ENCODE results near the gene RSPO3. TPM values are rescaled to one million over a fixed set of nuclear protein-coding genes. Genes with fewer than 3 reads are reported as not detected.

The RSPO3 gene
- total and polyA plus RNA-seq, 2 experiments from 2014 or later: 4.8 to 11.2 TPM

- TF ChIP-seq EZH2 (IDR thresholded peaks at IDR 0.05; ENCODE audit: borderline replicate concordance) (no peak), EZH2phosphoT487 (IDR thresholded peaks at IDR 0.05; ENCODE audit: low read depth, severe bottlenecking, unreplicated experiment) (no peak)
- TF ChIP-seq, protein P1, sequence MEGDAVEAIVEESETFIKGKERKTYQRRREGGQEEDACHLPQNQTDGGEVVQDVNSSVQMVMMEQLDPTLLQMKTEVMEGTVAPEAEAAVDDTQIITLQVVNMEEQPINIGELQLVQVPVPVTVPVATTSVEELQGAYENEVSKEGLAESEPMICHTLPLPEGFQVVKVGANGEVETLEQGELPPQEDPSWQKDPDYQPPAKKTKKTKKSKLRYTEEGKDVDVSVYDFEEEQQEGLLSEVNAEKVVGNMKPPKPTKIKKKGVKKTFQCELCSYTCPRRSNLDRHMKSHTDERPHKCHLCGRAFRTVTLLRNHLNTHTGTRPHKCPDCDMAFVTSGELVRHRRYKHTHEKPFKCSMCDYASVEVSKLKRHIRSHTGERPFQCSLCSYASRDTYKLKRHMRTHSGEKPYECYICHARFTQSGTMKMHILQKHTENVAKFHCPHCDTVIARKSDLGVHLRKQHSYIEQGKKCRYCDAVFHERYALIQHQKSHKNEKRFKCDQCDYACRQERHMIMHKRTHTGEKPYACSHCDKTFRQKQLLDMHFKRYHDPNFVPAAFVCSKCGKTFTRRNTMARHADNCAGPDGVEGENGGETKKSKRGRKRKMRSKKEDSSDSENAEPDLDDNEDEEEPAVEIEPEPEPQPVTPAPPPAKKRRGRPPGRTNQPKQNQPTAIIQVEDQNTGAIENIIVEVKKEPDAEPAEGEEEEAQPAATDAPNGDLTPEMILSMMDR (IDR thresholded peaks at IDR 0.05; ENCODE audit: poor library complexity): no peak
- WGBS (ENCODE audit: low lambda C conversion rate, missing lambda C conversion rate): 51% methylated on average over 2 of the region's 2 CpGs
These were observed 98.6 kb downstream of the RSPO3 start for GRCh38 chr6:127216810-127217789.

GRCh38 chr6:127219869-127220268, 101.4 kb downstream of the RSPO3 start:
- TF ChIP-seq EZH2phosphoT487 (IDR thresholded peaks at IDR 0.05; ENCODE audit: low read depth, severe bottlenecking, unreplicated experiment) (no peak), EZH2 (IDR thresholded peaks at IDR 0.05; ENCODE audit: borderline replicate concordance) (no peak)
- TF ChIP-seq, protein P1 (IDR thresholded peaks at IDR 0.05; ENCODE audit: poor library complexity): no peak
- WGBS (ENCODE audit: low lambda C conversion rate, missing lambda C conversion rate): 84% methylated on average over 1 of the region's 1 CpG
- Histone ChIP-seq H3K9me2 (replicated peaks; ENCODE audit: insufficient read depth) (no peaks in the 10 kb centered on the region), H3K4me3 (no peak overlapping the region), H3K36me3 (replicated peaks; ENCODE audit: insufficient read depth, low read depth) (no peaks in the 10 kb centered on the region), H3K27ac (no peak overlapping the region), H3K27me3 (no peaks in the 10 kb centered on the region), H2AFZ (no peak overlapping the region), H3K4me1 (ENCODE audit: insufficient read depth) (no peaks in the 10 kb centered on the region), H4K20me1 (ENCODE audit: insufficient read depth, poor library complexity, severe bottlenecking) (no peaks in the 10 kb centered on the region), H3K79me2 (no peaks in the 10 kb centered on the region), H3K9me3 (ENCODE audit: low read depth) (no peaks in the 10 kb centered on the region), H3K4me2 (no peak overlapping the region)
- no peak for DNase-seq (ENCODE audit: low spot score)

More at GRCh38 chr6:127216810-127217789, 98.6 kb downstream of the RSPO3 start:
- no peaks in the 10 kb centered on the region for H3K27me3 ChIP-seq
- H3K9me2 ChIP-seq (replicated peaks; ENCODE audit: insufficient read depth): no peaks in the 10 kb centered on the region
- H2AFZ ChIP-seq: no peak overlapping the region
- no peaks in the 10 kb centered on the region for H3K79me2 ChIP-seq
- H3K4me1 ChIP-seq (ENCODE audit: insufficient read depth): no peaks in the 10 kb centered on the region
- no peak overlapping the region for H3K4me3 ChIP-seq
- H4K20me1 ChIP-seq (ENCODE audit: insufficient read depth, poor library complexity, severe bottlenecking): no peaks in the 10 kb centered on the region
- H3K4me2 ChIP-seq: no peak overlapping the region
- DNase-seq (ENCODE audit: low spot score): no peak
- no peaks in the 10 kb centered on the region for H3K36me3 ChIP-seq (replicated peaks; ENCODE audit: insufficient read depth, low read depth)
- no peaks in the 10 kb centered on the region for H3K9me3 ChIP-seq (ENCODE audit: low read depth)
- no peak overlapping the region for H3K27ac ChIP-seq

- Histone ChIP-seq H4K20me1 (ENCODE audit: insufficient read depth, poor library complexity, severe bottlenecking) (no peaks in the 10 kb centered on the region), H3K27me3 (no peaks in the 10 kb centered on the region), H3K9me3 (ENCODE audit: low read depth) (no peaks in the 10 kb centered on the region), H3K4me3 (no peak overlapping the region), H2AFZ (no peak overlapping the region), H3K79me2 (no peaks in the 10 kb centered on the region), H3K36me3 (replicated peaks; ENCODE audit: insufficient read depth, low read depth) (no peaks in the 10 kb centered on the region), H3K27ac (no peak overlapping the region), H3K4me2 (no peak overlapping the region), H3K4me1 (ENCODE audit: insufficient read depth) (no peaks in the 10 kb centered on the region), H3K9me2 (replicated peaks; ENCODE audit: insufficient read depth) (no peaks in the 10 kb centered on the region)
- 85% methylated on average over 4 of the region's 4 CpGs for WGBS (ENCODE audit: low lambda C conversion rate, missing lambda C conversion rate)
- no peak for DNase-seq (ENCODE audit: low spot score)
- TF ChIP-seq EZH2phosphoT487 (IDR thresholded peaks at IDR 0.05; ENCODE audit: low read depth, severe bottlenecking, unreplicated experiment) (no peak), EZH2 (IDR thresholded peaks at IDR 0.05; ENCODE audit: borderline replicate concordance) (no peak)
- TF ChIP-seq, protein P1 (IDR thresholded peaks at IDR 0.05; ENCODE audit: poor library complexity): no peak
These were observed 102.7 kb downstream of the RSPO3 start for GRCh38 chr6:127221201-127221600.

Data from hepatocyte (in vitro differentiated cells).